Measurements from ENCODE around the gene VANGL1.

Gene VANGL1

DNA sequence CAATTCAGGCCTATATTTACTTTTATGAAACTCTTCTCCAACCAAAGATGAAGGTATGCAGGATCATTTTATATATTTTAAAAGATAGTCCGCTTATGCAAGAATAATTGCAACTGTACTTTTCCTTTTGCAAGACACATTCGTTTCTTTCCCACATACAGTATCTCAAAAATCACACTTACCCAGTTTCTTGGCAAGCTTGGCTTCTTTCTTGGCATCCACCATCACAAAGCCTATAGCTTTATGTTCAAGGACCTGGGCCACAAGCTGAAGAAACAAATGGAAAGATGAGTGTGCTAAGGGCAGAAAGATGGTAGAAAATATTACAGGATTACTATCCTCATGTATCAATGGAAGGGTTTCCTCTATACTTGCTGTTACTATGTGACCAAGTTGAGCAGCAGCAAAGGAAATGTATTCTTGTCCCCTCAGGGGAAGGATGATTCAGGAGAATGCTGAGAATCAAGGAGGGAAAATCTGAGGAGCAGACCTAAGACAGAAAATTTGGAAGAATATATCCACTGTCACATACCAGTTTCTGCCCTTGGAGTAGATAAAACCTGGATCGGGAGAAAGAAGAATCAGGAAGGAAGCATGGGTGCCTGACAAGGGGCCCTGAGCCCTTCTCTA, 103.0 kb downstream of the VANGL1 start:
- no peak for DNase-seq (ENCODE audit: low read depth, low spot score)

DNA sequence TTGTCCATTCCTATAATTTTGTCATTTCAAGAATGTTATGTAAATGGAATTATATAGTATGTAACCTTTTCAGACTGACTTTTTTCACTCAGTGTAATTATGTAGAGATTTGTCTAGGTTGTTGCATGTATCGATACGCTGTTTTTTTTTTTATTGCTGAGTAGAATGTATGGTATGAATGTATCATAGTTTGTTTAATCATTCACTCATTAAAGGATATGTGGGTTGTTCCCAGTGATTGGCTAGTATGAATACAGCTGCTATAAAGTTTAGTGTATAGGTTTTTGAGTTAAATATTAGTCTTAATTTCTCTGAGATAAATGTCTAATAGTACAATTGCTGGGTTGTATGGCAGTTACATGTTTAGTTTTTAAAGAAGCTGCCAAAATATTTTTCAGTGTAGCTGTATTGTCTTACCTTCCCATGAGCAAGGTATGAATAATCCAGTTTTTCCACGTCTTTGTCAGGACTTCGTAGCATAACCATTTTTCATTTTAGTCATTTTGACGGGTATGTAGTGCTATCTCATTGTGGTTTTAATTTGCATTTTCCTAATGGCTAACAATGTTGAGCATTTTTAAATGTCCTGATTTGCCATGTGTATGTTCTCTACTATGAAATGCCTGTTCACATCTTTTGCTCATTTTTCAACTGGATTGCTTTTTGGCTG, 104.4 kb downstream of the VANGL1 start:
- no peak for DNase-seq (ENCODE audit: low read depth, low spot score)

Measured in iPS DF 19.7 (cell line).